ENCODE data around the gene ZSCAN16.

The ZSCAN16 gene

GRCh38 chr6:28141500-28142329 lies 17.3 kb downstream of the ZSCAN16 start, which contains the start of gene ZKSCAN8:
Gene ZKSCAN8, plus strand, starts transcription at chr6:28141883. Its CDS starts 6,525 bp downstream, at chr6:28148408.
- Mint-ChIP-seq H3K9me3 (no peaks in the 10 kb centered on the region), H3K4me1 (peaks cover 52% of the 10 kb centered on the region), H3K36me3 (peaks cover 49% of the 10 kb centered on the region), H3K4me3 (peak within 1 kb of the TSS; percentile 94), H3K27ac (peak within 1 kb of the TSS; percentile 93)
- peak; percentile 93 for ATAC-seq
- peak; percentile 59 to 86 for DNase-seq (ENCODE audit: low spot score in 2 of 2)

- no peak for ATAC-seq
These were observed 18.0 kb downstream of the ZSCAN16 start for GRCh38 chr6:28142446-28142845.

GRCh38 chr6:28145231-28145630 lies 20.8 kb downstream of the ZSCAN16 start:
- no peak for DNase-seq (ENCODE audit: low spot score in 2 of 2)
- ATAC-seq = no peak
- Mint-ChIP-seq H3K36me3 (peaks cover 69% of the 10 kb centered on the region), H3K4me1 (peaks cover 45% of the 10 kb centered on the region), H3K4me3 (no peak overlapping the region), H3K27ac (no peak overlapping the region), H3K9me3 (no peaks in the 10 kb centered on the region)

More at GRCh38 chr6:28142446-28142845, 18.0 kb downstream of the ZSCAN16 start:
- H3K27ac Mint-ChIP-seq = peak overlapping the region; percentile 93
- DNase-seq (ENCODE audit: low spot score in 2 of 2) = no peak
- peaks cover 48% of the 10 kb centered on the region for H3K4me1 Mint-ChIP-seq
- peak overlapping the region; percentile 94 for H3K4me3 Mint-ChIP-seq
- H3K9me3 Mint-ChIP-seq = no peaks in the 10 kb centered on the region
- H3K36me3 Mint-ChIP-seq = peaks cover 45% of the 10 kb centered on the region

- DNase-seq (ENCODE audit: low spot score in 2 of 2) (no peak), ATAC-seq (no peak)
- Mint-ChIP-seq H3K4me3 (no peak overlapping the region), H3K27ac (no peak overlapping the region), H3K36me3 (peaks cover 100% of the 10 kb centered on the region), H3K9me3 (no peaks in the 10 kb centered on the region), H3K4me1 (peaks cover 9% of the 10 kb centered on the region)
These were observed 28.1 kb downstream of the ZSCAN16 start for GRCh38 chr6:28152531-28152930.

- no peak overlapping the region for H3K27ac Mint-ChIP-seq
- DNase-seq (ENCODE audit: low spot score in 2 of 2) = no peak
- H3K4me1 Mint-ChIP-seq = peaks cover 2% of the 10 kb centered on the region
These were observed 29.1 kb downstream of the ZSCAN16 start for GRCh38 chr6:28153546-28153945.

GRCh38 chr6:28154357-28154756 lies 29.9 kb downstream of the ZSCAN16 start:
- Mint-ChIP-seq H3K4me3 (no peak overlapping the region), H3K9me3 (peaks cover 3% of the 10 kb centered on the region), H3K36me3 (peaks cover 97% of the 10 kb centered on the region), H3K27ac (no peak overlapping the region), H3K4me1 (no peaks in the 10 kb centered on the region)
- DNase-seq (ENCODE audit: low spot score in 2 of 2) = no peak
- ATAC-seq = no peak

More at GRCh38 chr6:28153546-28153945, 29.1 kb downstream of the ZSCAN16 start:
- ATAC-seq = no peak
- H3K9me3 Mint-ChIP-seq = no peaks in the 10 kb centered on the region
- H3K4me3 Mint-ChIP-seq = no peak overlapping the region
- peaks cover 100% of the 10 kb centered on the region for H3K36me3 Mint-ChIP-seq

GRCh38 chr6:28158318-28158717 lies 33.9 kb downstream of the ZSCAN16 start:
- Mint-ChIP-seq H3K9me3 (peaks cover 6% of the 10 kb centered on the region), H3K4me3 (no peak overlapping the region), H3K36me3 (peaks cover 58% of the 10 kb centered on the region), H3K4me1 (no peaks in the 10 kb centered on the region), H3K27ac (no peak overlapping the region)
- ATAC-seq = no peak
- no peak for DNase-seq (ENCODE audit: low spot score in 2 of 2)

GRCh38 chr6:28159029-28159607 lies 34.7 kb downstream of the ZSCAN16 start:
- ATAC-seq = no peak
- Mint-ChIP-seq H3K4me3 (no peak overlapping the region), H3K36me3 (peaks cover 50% of the 10 kb centered on the region), H3K27ac (no peak overlapping the region), H3K4me1 (no peaks in the 10 kb centered on the region), H3K9me3 (peaks cover 6% of the 10 kb centered on the region)
- DNase-seq (ENCODE audit: low spot score in 2 of 2) = no peak

GRCh38 chr6:28160233-28160632 lies 35.8 kb downstream of the ZSCAN16 start:
- ATAC-seq (no peak), DNase-seq (ENCODE audit: low spot score in 2 of 2) (no peak)
- Mint-ChIP-seq H3K27ac (no peak overlapping the region), H3K4me1 (no peaks in the 10 kb centered on the region), H3K9me3 (peaks cover 6% of the 10 kb centered on the region), H3K4me3 (no peak overlapping the region), H3K36me3 (peaks cover 38% of the 10 kb centered on the region)

GRCh38 chr6:28161410-28162079 lies 37.1 kb downstream of the ZSCAN16 start:
- no peak overlapping the region for H3K27ac Mint-ChIP-seq
- H3K4me3 Mint-ChIP-seq = peak overlapping the region; percentile 62
- H3K9me3 Mint-ChIP-seq = peaks cover 6% of the 10 kb centered on the region
- no peaks in the 10 kb centered on the region for H3K4me1 Mint-ChIP-seq
- peaks cover 25% of the 10 kb centered on the region for H3K36me3 Mint-ChIP-seq
- ATAC-seq (peak; percentile 91), DNase-seq (ENCODE audit: low spot score in 2 of 2) (peak; percentile 60 to 87)

GRCh38 chr6:28165563-28165962 lies 41.2 kb downstream of the ZSCAN16 start:
- Mint-ChIP-seq H3K9me3 (peaks cover 3% of the 10 kb centered on the region), H3K4me3 (no peak overlapping the region), H3K36me3 (no peaks in the 10 kb centered on the region), H3K4me1 (no peaks in the 10 kb centered on the region), H3K27ac (no peak overlapping the region)
- ATAC-seq (no peak), DNase-seq (ENCODE audit: low spot score in 2 of 2) (no peak)

GRCh38 chr6:28167068-28167467 lies 42.7 kb downstream of the ZSCAN16 start:
- no peak overlapping the region for H3K4me3 Mint-ChIP-seq
- DNase-seq (ENCODE audit: low spot score in 2 of 2) = no peak
- no peak for ATAC-seq
- H3K4me1 Mint-ChIP-seq = no peaks in the 10 kb centered on the region
- no peaks in the 10 kb centered on the region for H3K9me3 Mint-ChIP-seq
- H3K27ac Mint-ChIP-seq = no peak overlapping the region
- H3K36me3 Mint-ChIP-seq = no peaks in the 10 kb centered on the region

GRCh38 chr6:28167926-28168325 lies 43.5 kb downstream of the ZSCAN16 start:
- Mint-ChIP-seq H3K9me3 (no peaks in the 10 kb centered on the region), H3K36me3 (no peaks in the 10 kb centered on the region), H3K27ac (no peak overlapping the region), H3K4me1 (no peaks in the 10 kb centered on the region), H3K4me3 (no peak overlapping the region)
- DNase-seq (ENCODE audit: low spot score in 2 of 2) (no peak), ATAC-seq (no peak)

- ATAC-seq = no peak
- Mint-ChIP-seq H3K36me3 (no peaks in the 10 kb centered on the region), H3K9me3 (no peaks in the 10 kb centered on the region), H3K27ac (no peak overlapping the region), H3K4me3 (no peak overlapping the region), H3K4me1 (no peaks in the 10 kb centered on the region)
- no peak for DNase-seq (ENCODE audit: low spot score in 2 of 2)
These were observed 46.9 kb downstream of the ZSCAN16 start for GRCh38 chr6:28171271-28171670.

GRCh38 chr6:28172006-28172405 lies 47.6 kb downstream of the ZSCAN16 start:
- DNase-seq (ENCODE audit: low spot score in 2 of 2) (no peak), ATAC-seq (no peak)
- H3K4me1 Mint-ChIP-seq = no peaks in the 10 kb centered on the region
- no peaks in the 10 kb centered on the region for H3K9me3 Mint-ChIP-seq
- H3K4me3 Mint-ChIP-seq = no peak overlapping the region
- no peak overlapping the region for H3K27ac Mint-ChIP-seq
- H3K36me3 Mint-ChIP-seq = no peaks in the 10 kb centered on the region

All from stimulated activated effector memory CD8-positive, alpha-beta T cell treated with anti-CD3 and anti-CD28 coated beads, Interleukin-12 subunit alpha, Interleukin-12 subunit beta, amount 100 ng/mL, for 72 hours (primary cell).